Endothelial cell of umbilical vein (primary cell): Measurements from ENCODE around the gene PANX1. TPM values are rescaled to one million over a fixed set of nuclear protein-coding genes. Genes with fewer than 3 reads are reported as not detected.

ENCODE experiments used
- BruUV-seq: library from RNA; stranded (reverse); fragments of 400-500 nt; replicated peaks from 2 replicates; lab custom pipeline; 2021; lab: Mats Ljungman, UMichigan
- CTCF ChIA-PET: fragments of 300-600, 350-600 bp; sonication (Branson Sonifier 250); formaldehyde crosslinking; loops from one replicate; lab custom pipeline; 2021; ENCODE audit warnings: antibody characterized with exemption, inconsistent platforms; lab: Charles Lee
- POLR2A ChIA-PET: fragments of 300-600, 350-600 bp; sonication (Branson Sonifier 250); formaldehyde crosslinking; loops from one replicate; lab custom pipeline; 2021; ENCODE audit warnings: antibody characterized with exemption, inconsistent platforms; lab: Charles Lee
- DNase-seq: peaks from one replicate; pipeline ENCODE4 v3.0.0-alpha.2; 2011; ENCODE audit warnings: low read depth, low spot score
- FAIRE-seq: peaks from 2 replicates; lab custom pipeline; 2011; peaks lifted over from hg19 to GRCh38; lab: Jason Lieb, UNC
- H2AFZ ChIP-seq: 2 replicates; pipeline ENCODE4 v1.6.0; 2012; ENCODE audit warnings: low read depth, low read length, control low read depth, inconsistent platforms
- H3K27ac ChIP-seq: 2 replicates; pipeline ENCODE4 v1.5.1; 2011; ENCODE audit warnings: low read depth, mild to moderate bottlenecking, control low read depth, low read length, moderate library complexity; ENCODE audit not compliant: insufficient read depth
- H3K27me3 ChIP-seq, 2 experiments: 2 replicates each; pipeline versions ENCODE4 v1.6.0 to v1.6.1; 2011; ENCODE audit warnings: low read length in 2 of 2, mixed read lengths in 1 of 2; ENCODE audit not compliant: control insufficient read depth in 2 of 2, insufficient read depth in 2 of 2
- H3K36me3 ChIP-seq, 2 experiments: 2 replicates in 1 of 2; 3 replicates in 1 of 2; pipeline ENCODE4 v1.5.1; 2011; ENCODE audit warnings: low read length in 2 of 2, mild to moderate bottlenecking in 1 of 2, moderate library complexity in 1 of 2; ENCODE audit not compliant: control insufficient read depth in 2 of 2, insufficient read depth in 2 of 2; ENCODE audit errors: extremely low read depth in 1 of 2
- H3K4me1 ChIP-seq: 3 replicates; pipeline ENCODE4 v1.5.1; 2011; ENCODE audit warnings: mild to moderate bottlenecking, low read length; ENCODE audit not compliant: control insufficient read depth, insufficient read depth; ENCODE audit errors: extremely low read depth
- H3K4me2 ChIP-seq: 2 replicates; pipeline ENCODE4 v1.6.1; 2011; ENCODE audit warnings: low read length, control low read depth, mixed read lengths; ENCODE audit not compliant: insufficient read depth
- H3K4me3 ChIP-seq, 3 experiments: fragments of 200-600 bp in 1 of 3; sonication (generic), shearing (Covaris generic) in 1 of 3; replicated peaks in 1 of 3; 2 replicates each; pipeline ENCODE4 v1.5.1; 2011 to 2016; ENCODE audit warnings: control low read depth in 3 of 3, low read length in 3 of 3, mild to moderate bottlenecking in 2 of 3, inconsistent platforms in 1 of 3, low read depth in 1 of 3, moderate library complexity in 1 of 3; ENCODE audit not compliant: insufficient read depth in 1 of 3
- H3K79me2 ChIP-seq: 2 replicates; pipeline ENCODE4 v1.6.0; 2012; ENCODE audit warnings: low read length, inconsistent platforms; ENCODE audit not compliant: control insufficient read depth, insufficient read depth
- H3K9ac ChIP-seq: replicated peaks from 2 replicates; pipeline ENCODE3; 2011; ENCODE audit warnings: low read length, control low read depth; ENCODE audit not compliant: insufficient read depth; ENCODE audit errors: extremely low read depth
- H3K9me1 ChIP-seq: replicated peaks from 3 replicates; pipeline ENCODE4 v1.6.0; 2011; ENCODE audit warnings: mild to moderate bottlenecking, low read length; ENCODE audit not compliant: control insufficient read depth, insufficient read depth; ENCODE audit errors: extremely low read depth
- H3K9me3 ChIP-seq: replicated peaks from 2 replicates; pipeline ENCODE4 v1.5.1; 2012; ENCODE audit warnings: low read length, inconsistent platforms; ENCODE audit not compliant: control insufficient read depth, insufficient read depth
- H4K20me1 ChIP-seq: replicated peaks from 2 replicates; pipeline ENCODE3; 2011; ENCODE audit warnings: mild to moderate bottlenecking, low read length; ENCODE audit not compliant: control insufficient read depth, insufficient read depth; ENCODE audit errors: extremely low read depth
- EZH2 ChIP-seq: IDR thresholded peaks from 2 replicates; pipeline ENCODE4 v1.6.1; 2012; ENCODE audit warnings: borderline replicate concordance, low read depth, mild to moderate bottlenecking, moderate library complexity, low read length, inconsistent platforms; ENCODE audit not compliant: severe bottlenecking
- FOS ChIP-seq: IDR thresholded peaks from 2 replicates; pipeline ENCODE4 v1.6.1; 2011; ENCODE audit warnings: mild to moderate bottlenecking, low read length, moderate library complexity, borderline replicate concordance; ENCODE audit not compliant: insufficient read depth
- GATA2 ChIP-seq: IDR thresholded peaks from 2 replicates; pipeline ENCODE4 v1.7.0; 2011; ENCODE audit warnings: low read depth, mild to moderate bottlenecking, moderate library complexity, mixed read lengths, low read length; ENCODE audit not compliant: insufficient read length, insufficient read depth
- JUN ChIP-seq: IDR thresholded peaks from 2 replicates; pipeline ENCODE4 v1.6.1; 2011; ENCODE audit warnings: borderline replicate concordance, low read depth; ENCODE audit not compliant: insufficient read length, insufficient read depth
- MYC ChIP-seq: IDR thresholded peaks from one replicate; pipeline ENCODE4 v1.6.1; 2011; ENCODE audit warnings: mild to moderate bottlenecking, low read depth, low read length
- POLR2A ChIP-seq: IDR thresholded peaks from 2 replicates; pipeline ENCODE4 v1.6.1; 2012; ENCODE audit warnings: low read depth, mild to moderate bottlenecking, control low read depth, low read length
- POLR2AphosphoS5 ChIP-seq: IDR thresholded peaks from 2 replicates; pipeline ENCODE4 v1.6.1; 2012; ENCODE audit warnings: low read depth, mild to moderate bottlenecking, control low read depth, low read length, moderate library complexity; ENCODE audit not compliant: insufficient read depth
- dilution Hi-C: fragments of 300-500 bp; cut with MboI; formaldehyde crosslinking; loops from one replicate; pipeline ENCODE4 v1.15.0; 2019; ENCODE audit warnings: low sequenced_read_pairs; ENCODE audit not compliant: extremely low pct_ligation_motif_present
- intact Hi-C: fragments of 100-400 bp; cut with micrococcal nuclease; formaldehyde crosslinking; loops from one replicate; pipeline ENCODE4 v1.10.0; 2022
- polyA plus RNA-seq, 4 experiments: library from polyadenylated mRNA; depleted of rRNA in 3 of 4; stranded (reverse) in 3 of 4; unstranded in 1 of 4; fragments of >200 nt; gene quantifications; 2 replicates each; pipeline versions ENCODE4 v1.2.1 to v1.2.3, GENCODE V29; 2011 to 2012; ENCODE audit warnings: missing spikeins in 1 of 4
- total RNA-seq: library from RNA; stranded (reverse); gene quantifications from 2 replicates; pipeline ENCODE4 v1.2.3, GENCODE V29; 2021
- TF ChIP-seq, protein P1 (sequence below): IDR thresholded peaks from 2 replicates; pipeline ENCODE4 v1.6.1; 2011; ENCODE audit not compliant: insufficient read depth, insufficient read length
- TF ChIP-seq, protein P2 (sequence below), 2 donors: IDR thresholded peaks; 1 replicate in 1 of 2; 2 replicates in 1 of 2; pipeline ENCODE4 v1.5.1; 2011; ENCODE audit warnings: low read length in 2 of 2, mild to moderate bottlenecking in 2 of 2, moderate library complexity in 2 of 2, control low read depth in 1 of 2, inconsistent platforms in 1 of 2, low read depth in 1 of 2; ENCODE audit not compliant: insufficient read depth in 1 of 2; ENCODE audit errors: extremely low read depth in 1 of 2

The PANX1 gene
- total and polyA plus RNA-seq, 2 donors (not counting 3 experiments of a cell fraction or from before 2014, with no cell fraction given) = 9.5 to 20.9 TPM

DNA sequence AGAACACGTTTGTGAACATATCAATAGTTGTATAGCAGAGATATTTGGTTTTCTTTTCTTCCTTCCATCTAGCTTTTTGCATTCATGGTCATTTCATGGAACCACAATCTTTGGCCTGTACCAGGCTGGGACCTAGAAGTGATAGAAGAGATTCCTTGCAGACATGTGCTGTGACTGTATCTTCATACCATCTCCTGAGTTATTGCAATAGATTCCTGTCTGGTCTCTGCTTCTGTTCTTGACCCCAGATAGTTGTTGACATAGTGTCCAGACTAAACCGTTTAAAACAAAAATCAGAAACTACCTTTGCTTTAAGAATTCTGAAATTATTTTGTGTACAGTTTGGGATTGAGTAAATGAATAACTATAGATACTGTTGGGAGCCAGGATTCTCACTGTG, 16.8 kb downstream of the PANX1 start:
- Histone ChIP-seq H3K27ac (no peak overlapping the region), H3K79me2 (peaks cover 67% of the 10 kb centered on the region), H3K4me2 (no peak overlapping the region), H2AFZ (no peak overlapping the region), H3K9me3 (no peaks in the 10 kb centered on the region), H3K9me1 (no peaks in the 10 kb centered on the region), H3K4me1 (peaks cover 47% of the 10 kb centered on the region), H3K27me3 (no peaks in the 10 kb centered on the region), H4K20me1 (no peaks in the 10 kb centered on the region), H3K4me3 (no peak overlapping the region), H3K36me3 (no peaks in the 10 kb centered on the region), H3K9ac (no peak overlapping the region)
- intact Hi-C loops = loop anchor here (5.0 kb wide), 1 partner anchor 603 kb away; the partner anchor contains the start of gene SMCO4
- POLR2A ChIA-PET = no interaction called here
- FAIRE-seq (no peak), DNase-seq (no peak)
- no TSS peak for BruUV-seq
- CTCF ChIA-PET = interaction anchor here (1.5 kb wide), 1 partner anchor 13 kb away, joined by 3 read pairs; no protein-coding TSS in a partner anchor
- TF ChIP-seq, protein P1, sequence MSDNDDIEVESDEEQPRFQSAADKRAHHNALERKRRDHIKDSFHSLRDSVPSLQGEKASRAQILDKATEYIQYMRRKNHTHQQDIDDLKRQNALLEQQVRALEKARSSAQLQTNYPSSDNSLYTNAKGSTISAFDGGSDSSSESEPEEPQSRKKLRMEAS = no peak
- no peak for TF ChIP-seq MYC
- no peak for TF ChIP-seq JUN
- TF ChIP-seq EZH2 = no peak
- TF ChIP-seq, protein P2, sequence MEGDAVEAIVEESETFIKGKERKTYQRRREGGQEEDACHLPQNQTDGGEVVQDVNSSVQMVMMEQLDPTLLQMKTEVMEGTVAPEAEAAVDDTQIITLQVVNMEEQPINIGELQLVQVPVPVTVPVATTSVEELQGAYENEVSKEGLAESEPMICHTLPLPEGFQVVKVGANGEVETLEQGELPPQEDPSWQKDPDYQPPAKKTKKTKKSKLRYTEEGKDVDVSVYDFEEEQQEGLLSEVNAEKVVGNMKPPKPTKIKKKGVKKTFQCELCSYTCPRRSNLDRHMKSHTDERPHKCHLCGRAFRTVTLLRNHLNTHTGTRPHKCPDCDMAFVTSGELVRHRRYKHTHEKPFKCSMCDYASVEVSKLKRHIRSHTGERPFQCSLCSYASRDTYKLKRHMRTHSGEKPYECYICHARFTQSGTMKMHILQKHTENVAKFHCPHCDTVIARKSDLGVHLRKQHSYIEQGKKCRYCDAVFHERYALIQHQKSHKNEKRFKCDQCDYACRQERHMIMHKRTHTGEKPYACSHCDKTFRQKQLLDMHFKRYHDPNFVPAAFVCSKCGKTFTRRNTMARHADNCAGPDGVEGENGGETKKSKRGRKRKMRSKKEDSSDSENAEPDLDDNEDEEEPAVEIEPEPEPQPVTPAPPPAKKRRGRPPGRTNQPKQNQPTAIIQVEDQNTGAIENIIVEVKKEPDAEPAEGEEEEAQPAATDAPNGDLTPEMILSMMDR (IDR thresholded peaks at IDR 0.05; ENCODE audit: extremely low read depth in 1 of 2, insufficient read depth in 1 of 2, low read depth in 1 of 2, low read length in 2 of 2) = no peak
- TF ChIP-seq FOS = no peak
- no peak for TF ChIP-seq POLR2A
- TF ChIP-seq GATA2 = no peak
- no peak for TF ChIP-seq POLR2AphosphoS5
- dilution Hi-C loops = no loop called here
